Karpas-422 (cell line): Measurements from ENCODE around the gene PCED1A. TPM values are rescaled to one million over a fixed set of nuclear protein-coding genes. Genes with fewer than 3 reads are reported as not detected.

Experiments
- DNase-seq: peaks from one replicate; pipeline ENCODE4 v3.0.0-alpha.2; 2015
- H2AFZ ChIP-seq: fragments of 200-600 bp; sonication (generic); 2 replicates; pipeline ENCODE4 v1.6.1; 2014; ENCODE audit warnings: antibody characterized with exemption, low read length, mixed read lengths
- H3K27ac ChIP-seq: fragments of 200-600 bp; sonication (generic); 2 replicates; pipeline ENCODE4 v1.5.1; 2014; ENCODE audit warnings: mild to moderate bottlenecking, low read length, moderate library complexity
- H3K27me3 ChIP-seq: fragments of 200-600 bp; sonication (generic); 2 replicates; pipeline ENCODE4 v1.6.1; 2014; ENCODE audit warnings: low read length, mixed read lengths
- H3K36me3 ChIP-seq: fragments of 200-600 bp; sonication (generic); 2 replicates; pipeline ENCODE4 v1.6.1; 2014; ENCODE audit warnings: low read length, mixed read lengths; ENCODE audit not compliant: insufficient read depth
- H3K4me1 ChIP-seq: fragments of 200-600 bp; sonication (generic); 2 replicates; pipeline ENCODE4 v1.6.1; 2014; ENCODE audit warnings: mild to moderate bottlenecking, low read length, mixed read lengths
- H3K4me2 ChIP-seq: fragments of 200-600 bp; sonication (generic); 2 replicates; pipeline ENCODE4 v1.6.1; 2014; ENCODE audit warnings: low read length, low read depth, mild to moderate bottlenecking; ENCODE audit not compliant: poor library complexity, severe bottlenecking
- H3K4me3 ChIP-seq: fragments of 200-600 bp; sonication (generic); 2 replicates; pipeline ENCODE4 v1.5.1; 2014; ENCODE audit warnings: mild to moderate bottlenecking, antibody characterized with exemption, low read length, mixed read lengths
- H3K79me2 ChIP-seq: fragments of 200-600 bp; sonication (generic); 2 replicates; pipeline ENCODE4 v1.6.1; 2014; ENCODE audit warnings: mild to moderate bottlenecking, low read length, mixed read lengths
- H3K9ac ChIP-seq: fragments of 200-600 bp; sonication (generic); 2 replicates; pipeline ENCODE4 v1.6.0; 2014; ENCODE audit warnings: low read length
- H3K9me2 ChIP-seq: fragments of 200-600 bp; sonication (generic), shearing (Covaris generic); replicated peaks from 2 replicates; pipeline ENCODE4 v1.6.0; 2014; ENCODE audit warnings: mild to moderate bottlenecking, low read length, moderate library complexity; ENCODE audit not compliant: insufficient read depth
- H3K9me3 ChIP-seq: fragments of 300-700, 200-600 bp; sonication (generic); 2 replicates; pipeline ENCODE4 v1.6.1; 2014; ENCODE audit warnings: low read length, mixed read lengths
- H4K20me1 ChIP-seq: fragments of 200-600 bp; sonication (generic); 2 replicates; pipeline ENCODE4 v1.6.1; 2014; ENCODE audit warnings: mild to moderate bottlenecking, antibody characterized with exemption, low read length, low read depth; ENCODE audit not compliant: insufficient read depth
- total RNA-seq: library from RNA; depleted of rRNA; stranded (reverse); fragments of >200 nt; shearing (Covaris generic); gene quantifications from 2 replicates; pipeline ENCODE4 v1.2.3, GENCODE V29; 2014; ENCODE audit warnings: low replicate concordance

Gene PCED1A
- total RNA-seq, 1 experiment from 2014 or later, result 19.0 TPM

DNA sequence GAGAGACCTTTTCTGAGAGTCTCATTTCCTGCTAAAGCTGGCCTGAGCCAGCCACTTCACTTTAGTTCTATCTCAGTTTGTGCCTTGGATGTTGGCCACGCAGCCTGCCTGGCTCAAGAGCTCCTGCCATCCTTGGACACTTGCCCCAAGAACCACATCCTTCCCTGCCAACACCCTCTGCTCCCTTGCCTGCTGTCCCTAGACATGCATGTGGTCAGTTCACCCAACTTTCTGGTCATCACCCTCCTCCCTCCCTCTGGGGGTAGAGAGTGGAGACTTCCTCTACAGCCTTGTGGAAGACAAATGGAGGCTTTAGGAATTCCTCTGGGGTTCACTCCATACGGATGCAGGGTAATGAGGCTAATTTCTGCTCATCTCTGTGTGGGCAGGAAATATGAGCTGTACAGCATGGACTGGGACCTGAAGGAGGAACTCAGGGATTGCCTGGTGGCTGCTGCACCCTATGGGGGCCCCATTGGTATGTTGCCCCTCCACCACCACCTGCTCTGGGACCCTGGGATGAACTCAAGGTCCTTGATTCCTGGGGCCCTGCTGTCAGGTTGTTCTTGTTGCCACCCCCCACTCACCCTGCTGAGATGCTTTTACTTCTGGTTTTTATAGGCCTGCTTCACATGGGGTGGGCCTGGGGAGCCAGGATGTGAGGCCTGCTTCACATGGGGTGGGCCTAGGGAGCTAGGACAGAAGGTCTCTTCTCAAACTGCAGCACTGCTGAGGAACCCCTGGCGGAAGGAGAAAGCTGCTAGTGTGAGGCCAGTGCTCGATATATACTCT is 19.1 kb upstream of the PCED1A start:
- Histone ChIP-seq H3K27ac (no peak overlapping the region), H2AFZ (no peak overlapping the region), H3K79me2 (peaks cover 19% of the 10 kb centered on the region), H3K4me1 (no peaks in the 10 kb centered on the region), H3K4me3 (no peak overlapping the region), H4K20me1 (no peaks in the 10 kb centered on the region), H3K27me3 (no peaks in the 10 kb centered on the region), H3K36me3 (no peaks in the 10 kb centered on the region), H3K9ac (no peak overlapping the region), H3K9me3 (no peaks in the 10 kb centered on the region), H3K4me2 (no peak overlapping the region), H3K9me2 (no peaks in the 10 kb centered on the region)
- DNase-seq, result no peak

- Histone ChIP-seq H3K36me3 (no peaks in the 10 kb centered on the region), H2AFZ (no peak overlapping the region), H3K27me3 (no peaks in the 10 kb centered on the region), H3K27ac (no peak overlapping the region), H4K20me1 (no peaks in the 10 kb centered on the region), H3K4me1 (no peaks in the 10 kb centered on the region), H3K9me2 (no peaks in the 10 kb centered on the region), H3K4me2 (no peak overlapping the region), H3K4me3 (no peak overlapping the region), H3K79me2 (peaks cover 19% of the 10 kb centered on the region), H3K9ac (no peak overlapping the region), H3K9me3 (no peaks in the 10 kb centered on the region)
- no peak for DNase-seq
Observed at GRCh38 chr20:2858591-2858990, 18.1 kb upstream of the PCED1A start.

- no peaks in the 10 kb centered on the region for H3K9me2 ChIP-seq
- H4K20me1 ChIP-seq, result no peaks in the 10 kb centered on the region
- H3K9ac ChIP-seq, result no peak overlapping the region
- no peak overlapping the region for H3K27ac ChIP-seq
- H3K4me2 ChIP-seq, result no peak overlapping the region
- H3K4me1 ChIP-seq, result no peaks in the 10 kb centered on the region
- no peak overlapping the region for H2AFZ ChIP-seq
- H3K36me3 ChIP-seq, result no peaks in the 10 kb centered on the region
- H3K9me3 ChIP-seq, result no peaks in the 10 kb centered on the region
- no peak for DNase-seq
- no peak overlapping the region for H3K4me3 ChIP-seq
- H3K27me3 ChIP-seq, result no peaks in the 10 kb centered on the region
- H3K79me2 ChIP-seq, result peaks cover 35% of the 10 kb centered on the region
Observed at GRCh38 chr20:2851086-2851485, 10.6 kb upstream of the PCED1A start.

GRCh38 chr20:2849529-2849928 is 9.1 kb upstream of the PCED1A start:
- H4K20me1 ChIP-seq, result no peaks in the 10 kb centered on the region
- H3K27me3 ChIP-seq, result no peaks in the 10 kb centered on the region
- no peak overlapping the region for H3K4me3 ChIP-seq
- no peaks in the 10 kb centered on the region for H3K36me3 ChIP-seq
- H3K9me2 ChIP-seq, result no peaks in the 10 kb centered on the region
- no peak for DNase-seq
- no peak overlapping the region for H3K9ac ChIP-seq
- no peaks in the 10 kb centered on the region for H3K9me3 ChIP-seq
- H3K79me2 ChIP-seq, result peaks cover 31% of the 10 kb centered on the region
- no peak overlapping the region for H2AFZ ChIP-seq
- no peak overlapping the region for H3K27ac ChIP-seq
- H3K4me2 ChIP-seq, result no peak overlapping the region
- peaks cover 10% of the 10 kb centered on the region for H3K4me1 ChIP-seq

- H3K27ac ChIP-seq, result no peak overlapping the region
- no peaks in the 10 kb centered on the region for H3K9me2 ChIP-seq
- DNase-seq, result no peak
- no peak overlapping the region for H3K9ac ChIP-seq
- no peak overlapping the region for H3K4me2 ChIP-seq
- H4K20me1 ChIP-seq, result no peaks in the 10 kb centered on the region
- peaks cover 10% of the 10 kb centered on the region for H3K4me1 ChIP-seq
- no peak overlapping the region for H3K4me3 ChIP-seq
- no peak overlapping the region for H2AFZ ChIP-seq
- no peaks in the 10 kb centered on the region for H3K36me3 ChIP-seq
- H3K79me2 ChIP-seq, result peaks cover 43% of the 10 kb centered on the region
- H3K9me3 ChIP-seq, result no peaks in the 10 kb centered on the region
- no peaks in the 10 kb centered on the region for H3K27me3 ChIP-seq
Observed at GRCh38 chr20:2847802-2848201, 7.3 kb upstream of the PCED1A start.

- no peak for DNase-seq
- Histone ChIP-seq H3K36me3 (no peaks in the 10 kb centered on the region), H3K9ac (no peak overlapping the region), H4K20me1 (no peaks in the 10 kb centered on the region), H3K9me3 (no peaks in the 10 kb centered on the region), H2AFZ (no peak overlapping the region), H3K9me2 (no peaks in the 10 kb centered on the region), H3K4me2 (no peak overlapping the region), H3K27me3 (no peaks in the 10 kb centered on the region), H3K4me3 (no peak overlapping the region), H3K4me1 (peaks cover 14% of the 10 kb centered on the region), H3K79me2 (peaks cover 46% of the 10 kb centered on the region), H3K27ac (no peak overlapping the region)
Observed at GRCh38 chr20:2846698-2847097, 6.2 kb upstream of the PCED1A start.

DNA sequence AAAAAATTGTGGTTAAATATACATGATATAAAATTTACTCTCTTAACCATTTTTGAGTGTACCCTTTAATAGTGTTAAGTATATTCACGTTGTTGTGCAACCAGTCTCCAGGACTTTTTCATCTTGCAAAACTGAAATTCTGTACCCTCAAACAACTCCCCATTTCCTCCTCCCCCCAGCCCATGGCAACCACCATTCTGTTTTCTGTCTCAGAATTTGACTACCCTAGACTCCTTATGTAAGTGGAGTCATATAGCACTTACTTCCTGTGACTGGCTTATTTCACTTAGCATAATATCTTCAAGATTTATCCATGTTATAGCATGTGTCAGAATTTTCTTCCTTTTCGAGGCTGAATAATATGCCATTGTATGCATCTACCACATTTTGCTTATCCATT is 5.2 kb upstream of the PCED1A start:
- no peak overlapping the region for H2AFZ ChIP-seq
- no peaks in the 10 kb centered on the region for H3K9me3 ChIP-seq
- H4K20me1 ChIP-seq, result no peaks in the 10 kb centered on the region
- no peak overlapping the region for H3K9ac ChIP-seq
- H3K4me2 ChIP-seq, result no peak overlapping the region
- H3K27me3 ChIP-seq, result no peaks in the 10 kb centered on the region
- no peaks in the 10 kb centered on the region for H3K9me2 ChIP-seq
- H3K4me3 ChIP-seq, result no peak overlapping the region
- H3K27ac ChIP-seq, result no peak overlapping the region
- H3K79me2 ChIP-seq, result peaks cover 56% of the 10 kb centered on the region
- no peaks in the 10 kb centered on the region for H3K36me3 ChIP-seq
- no peak for DNase-seq
- H3K4me1 ChIP-seq, result peaks cover 18% of the 10 kb centered on the region

- H3K9me2 ChIP-seq, result no peaks in the 10 kb centered on the region
- peaks cover 52% of the 10 kb centered on the region for H3K4me1 ChIP-seq
- peak overlapping the region; percentile 83 for H3K9ac ChIP-seq
- no peaks in the 10 kb centered on the region for H3K36me3 ChIP-seq
- peaks cover 38% of the 10 kb centered on the region for H3K79me2 ChIP-seq
- no peaks in the 10 kb centered on the region for H4K20me1 ChIP-seq
- no peak overlapping the region; the same call in 1 of the 2 replicates for H3K27ac ChIP-seq
- H2AFZ ChIP-seq, result peak overlapping the region; percentile 67; the same call in 1 of the 2 replicates
- DNase-seq, result peak; percentile 64
- H3K27me3 ChIP-seq, result no peaks in the 10 kb centered on the region
- H3K4me2 ChIP-seq, result peak overlapping the region; percentile 96
- H3K4me3 ChIP-seq, result peak overlapping the region; percentile 95
- no peaks in the 10 kb centered on the region for H3K9me3 ChIP-seq
Observed at GRCh38 chr20:2840967-2841531, 594 bp upstream of the PCED1A start.
